GM21515 (cell line): Measurements from ENCODE around the gene TCOF1.

Experiments
- ATAC-seq: cut with Tn5 transposase; IDR thresholded peaks from one replicate; pipeline ENCODE4 v1.9.1; 2021; ENCODE audit not compliant: unreplicated experiment

The TCOF1 gene

GRCh38 chr5:150350524-150351344 lies 6.8 kb upstream of the TCOF1 start:
- ATAC-seq: peak; percentile 80

- ATAC-seq: no peak
These were observed 5.1 kb upstream of the TCOF1 start for GRCh38 chr5:150352244-150353031.

- no peak for ATAC-seq
These were observed 4.3 kb upstream of the TCOF1 start for GRCh38 chr5:150353032-150353675.

- ATAC-seq: no peak
These were observed 1.7 kb upstream of the TCOF1 start for GRCh38 chr5:150355791-150356190.

- ATAC-seq: no peak
These were observed 762 bp upstream of the TCOF1 start for GRCh38 chr5:150356575-150357294.

- no peak for ATAC-seq
These were observed 981 bp downstream of the TCOF1 start for GRCh38 chr5:150358261-150359095.

- peak; percentile 26 for ATAC-seq
These were observed 3.8 kb downstream of the TCOF1 start for GRCh38 chr5:150361301-150361700.

- no peak for ATAC-seq
These were observed 5.7 kb downstream of the TCOF1 start for GRCh38 chr5:150363185-150363584.

GRCh38 chr5:150364004-150364403 lies 6.5 kb downstream of the TCOF1 start:
- ATAC-seq: no peak

- no peak for ATAC-seq
These were observed 11.0 kb downstream of the TCOF1 start for GRCh38 chr5:150368526-150368925.

- no peak for ATAC-seq
These were observed 15.1 kb downstream of the TCOF1 start for GRCh38 chr5:150372639-150373038.

GRCh38 chr5:150374651-150375050 lies 17.2 kb downstream of the TCOF1 start:
- ATAC-seq: no peak

- no peak for ATAC-seq
These were observed 19.6 kb downstream of the TCOF1 start for GRCh38 chr5:150376799-150377771.

- no peak for ATAC-seq
These were observed 20.6 kb downstream of the TCOF1 start for GRCh38 chr5:150377964-150378694.

GRCh38 chr5:150384701-150385100 lies 27.2 kb downstream of the TCOF1 start:
- no peak for ATAC-seq

- no peak for ATAC-seq
These were observed 28.7 kb downstream of the TCOF1 start for GRCh38 chr5:150386024-150386855.

GRCh38 chr5:150389531-150390266 lies 32.2 kb downstream of the TCOF1 start:
- ATAC-seq: no peak
